K562 (cell line): Measurements from ENCODE around the gene SLC1A3. TPM values are rescaled to one million over a fixed set of nuclear protein-coding genes. Genes with fewer than 3 reads are reported as not detected.
A peak's percentile ranks its signal among the peaks of the same experiment; 100 is the strongest.

ENCODE experiments used
- ATAC-seq: fragments of 200-7000 bp; cut with Tn5 transposase; 3 replicates; pipeline ENCODE4 v1.9.1; 2020; ENCODE audit warnings: moderate library complexity
- BruUV-seq: library from RNA; stranded (reverse); fragments of 400-500 nt; replicated peaks from 2 replicates; lab custom pipeline; 2021; lab: Mats Ljungman, UMichigan
- CTCF ChIA-PET: fragments of 300-600 bp; formaldehyde crosslinking; extraction: SDS; loops from one replicate; lab custom pipeline; 2021; ENCODE audit warnings: low intra/inter-chr PET ratio; lab: Yijun Ruan, JAX
- POLR2A ChIA-PET: fragments of 300-600, 350-650 bp; sonication (Branson Sonifier 250); formaldehyde crosslinking; extraction: SDS; loops from one replicate; lab custom pipeline; 2021; ENCODE audit warnings: antibody characterized with exemption, inconsistent platforms; lab: Yijun Ruan, JAX
- DNase-seq, 4 experiments: peaks; one replicate each; pipeline versions ENCODE4 v3.0.0 to v3.0.0-alpha.2; 2011 to 2018; ENCODE audit warnings: low spot score in 3 of 4, mixed read lengths in 3 of 4; ENCODE audit errors: extremely low read depth in 1 of 4
- FAIRE-seq: peaks from 2 replicates; lab custom pipeline; 2011; peaks lifted over from hg19 to GRCh38; lab: Jason Lieb, UNC
- H2AFZ ChIP-seq: 2 replicates; pipeline ENCODE4 v1.6.0; 2011; ENCODE audit warnings: low read depth, low read length, control low read depth, inconsistent platforms
- H3K27ac ChIP-seq: fragments of 200-600 bp; 3 replicates; pipeline ENCODE4 v1.8.0; 2011; ENCODE audit warnings: low read depth, mild to moderate bottlenecking, control low read depth, inconsistent platforms, low read length, moderate library complexity, mixed read lengths; ENCODE audit errors: extremely low read depth
- H3K27me3 ChIP-seq, 2 experiments: fragments of 300-600 bp in 1 of 2; 2 replicates in 1 of 2; 3 replicates in 1 of 2; pipeline versions ENCODE4 v1.6.0 to v1.8.0; 2011; ENCODE audit warnings: inconsistent platforms in 2 of 2, low read length in 2 of 2, mild to moderate bottlenecking in 1 of 2, mixed read lengths in 1 of 2, moderate library complexity in 1 of 2; ENCODE audit not compliant: control insufficient read depth in 2 of 2, insufficient read depth in 2 of 2
- H3K36me3 ChIP-seq: fragments of 300-600 bp; 3 replicates; pipeline ENCODE4 v1.8.0; 2011; ENCODE audit warnings: mild to moderate bottlenecking, low read length, inconsistent platforms; ENCODE audit not compliant: control insufficient read depth, insufficient read depth
- H3K4me1 ChIP-seq, 2 experiments: fragments of 200-600 bp in 1 of 2; replicated peaks in 1 of 2; 2 replicates in 1 of 2; 3 replicates in 1 of 2; pipeline versions ENCODE4 v1.5.1 to v1.8.0; 2011; ENCODE audit warnings: inconsistent platforms in 2 of 2, low read length in 2 of 2, mild to moderate bottlenecking in 1 of 2, mixed read lengths in 1 of 2, moderate library complexity in 1 of 2; ENCODE audit not compliant: control insufficient read depth in 2 of 2, insufficient read depth in 2 of 2
- H3K4me2 ChIP-seq: 2 replicates; pipeline ENCODE4 v1.6.1; 2011; ENCODE audit warnings: low read length, control low read depth, inconsistent platforms, mixed read lengths; ENCODE audit not compliant: insufficient read depth
- H3K4me3 ChIP-seq: fragments of 200-600 bp; sonication (generic), shearing (Covaris generic); 2 replicates; pipeline ENCODE4 v1.5.1; 2016; ENCODE audit warnings: control low read depth, inconsistent platforms
- H3K79me2 ChIP-seq: fragments of 200-600 bp; 3 replicates; pipeline ENCODE4 v1.8.0; 2011; ENCODE audit warnings: low read length, inconsistent platforms; ENCODE audit not compliant: control insufficient read depth, insufficient read depth
- H3K9ac ChIP-seq, 2 experiments: 2 replicates each; pipeline versions ENCODE4 v1.6.0 to v1.6.1; 2011; ENCODE audit warnings: low read depth in 2 of 2, low read length in 2 of 2, control low read depth in 1 of 2, inconsistent platforms in 1 of 2, mild to moderate bottlenecking in 1 of 2, mixed read lengths in 1 of 2; ENCODE audit not compliant: insufficient read depth in 1 of 2
- H3K9me1 ChIP-seq: one replicate; pipeline ENCODE4 v1.6.0; 2011; ENCODE audit warnings: inconsistent platforms, mild to moderate bottlenecking, low read length, moderate library complexity; ENCODE audit not compliant: control insufficient read depth, insufficient read depth
- H3K9me3 ChIP-seq: replicated peaks from 2 replicates; pipeline ENCODE4 v1.5.1; 2011; ENCODE audit warnings: low read depth, low read length, inconsistent platforms; ENCODE audit not compliant: control insufficient read depth, insufficient read depth
- H4K20me1 ChIP-seq: replicated peaks from 2 replicates; pipeline ENCODE4 v1.6.1; 2011; ENCODE audit warnings: low read length, inconsistent platforms, mixed read lengths; ENCODE audit not compliant: control insufficient read depth, insufficient read depth
- BRD9 ChIP-seq: fragments of 450-650 bp; IDR thresholded peaks from 2 replicates; pipeline ENCODE4 v1.6.1; 2018; ENCODE audit warnings: low read depth; ENCODE audit not compliant: partially characterized antibody
- HOXB6 ChIP-seq: fragments of 250-450 bp; sonication (Bioruptor Pico); IDR thresholded peaks from 2 replicates; pipeline ENCODE4 v1.5.1; 2022; ENCODE audit warnings: mild to moderate bottlenecking, borderline replicate concordance
- HSF4 ChIP-seq: fragments of 250-450 bp; sonication (Bioruptor Pico); IDR thresholded peaks from 2 replicates; pipeline ENCODE4 v2.1.2; 2022; ENCODE audit warnings: mild to moderate bottlenecking, moderate library complexity, borderline replicate concordance
- NBN ChIP-seq: fragments of 450-650 bp; IDR thresholded peaks from 2 replicates; pipeline ENCODE4 v1.6.1; 2016; ENCODE audit warnings: low read depth, mild to moderate bottlenecking
- PHF21A ChIP-seq: fragments of 450-650 bp; IDR thresholded peaks from 2 replicates; pipeline ENCODE4 v1.6.1; 2017; ENCODE audit warnings: low read depth, borderline replicate concordance
- PTRF ChIP-seq: fragments of 450-650 bp; IDR thresholded peaks from 2 replicates; pipeline ENCODE4 v1.6.1; 2016; ENCODE audit warnings: mild to moderate bottlenecking, missing genetic modification characterization, missing compliant biosample characterization
- RFX1 ChIP-seq: fragments of 450-650 bp; IDR thresholded peaks from 2 replicates; pipeline ENCODE4 v1.6.1; 2016; ENCODE audit warnings: mild to moderate bottlenecking, moderate library complexity
- SP2 ChIP-seq: IDR thresholded peaks from 2 replicates; pipeline ENCODE4 v1.6.1; 2011; ENCODE audit warnings: mild to moderate bottlenecking, low read depth, low read length, moderate library complexity; ENCODE audit not compliant: poor library complexity, severe bottlenecking; ENCODE audit errors: extremely low read depth
- SRF ChIP-seq, 2 experiments: fragments of 250-450, 450-650 bp in 1 of 2; sonication (Bioruptor Pico) in 1 of 2; sonication (generic) in 1 of 2; formaldehyde crosslinking; IDR thresholded peaks; 2 replicates each; pipeline versions ENCODE4 v1.5.0 to v1.5.1; 2020 to 2022; ENCODE audit warnings: mild to moderate bottlenecking in 1 of 2, missing genetic modification reagents in 1 of 2
- TCF7L2 ChIP-seq: fragments of 150-350 bp; IDR thresholded peaks from 2 replicates; pipeline ENCODE4 v1.6.1; 2016; ENCODE audit warnings: low read depth, mild to moderate bottlenecking, low read length, moderate library complexity
- YY1 ChIP-seq, 3 experiments: IDR thresholded peaks; 2 replicates each; pipeline ENCODE4 v1.6.1; 2011; ENCODE audit warnings: low read length in 2 of 3, mild to moderate bottlenecking in 2 of 3, moderate library complexity in 2 of 3, borderline replicate concordance in 1 of 3, control low read depth in 1 of 3, low read depth in 1 of 3; ENCODE audit not compliant: insufficient read depth in 3 of 3, insufficient replicate concordance in 2 of 3, control insufficient read depth in 1 of 3, insufficient read length in 1 of 3; ENCODE audit errors: extremely low read depth in 1 of 3
- ZKSCAN8 ChIP-seq: fragments of 200-800 bp; sonication (Bioruptor generic); IDR thresholded peaks from 2 replicates; pipeline ENCODE4 v1.6.1; 2016; ENCODE audit warnings: missing genetic modification characterization, missing compliant biosample characterization
- ZNF395 ChIP-seq: fragments of 200-800 bp; sonication (Bioruptor generic); IDR thresholded peaks from 2 replicates; pipeline ENCODE4 v1.6.1; 2017; ENCODE audit warnings: missing genetic modification characterization, missing compliant biosample characterization
- ZNF408 ChIP-seq: fragments of 250-450 bp; sonication (Bioruptor Pico); IDR thresholded peaks from 2 replicates; pipeline ENCODE4 v1.4.0; 2020; ENCODE audit warnings: low read depth, mild to moderate bottlenecking, moderate library complexity
- ZNF644 ChIP-seq: fragments of 200-800 bp; sonication (Bioruptor generic); IDR thresholded peaks from 2 replicates; pipeline ENCODE4 v1.6.1; 2016; ENCODE audit warnings: low read depth, missing genetic modification characterization, missing compliant biosample characterization
- ZNF830 ChIP-seq: fragments of 250-450 bp; sonication (Bioruptor Pico); IDR thresholded peaks from 2 replicates; pipeline ENCODE4 v1.5.0; 2021; ENCODE audit warnings: mild to moderate bottlenecking
- WGBS: fragments of 100-300 bp; shearing (Covaris generic); methylation state at CpG from one replicate; pipeline ENCODE4 v1.1.6; 2016; ENCODE audit warnings: low coverage, mixed read lengths; ENCODE audit not compliant: insufficient coverage; ENCODE audit errors: missing lambda C conversion rate; 5-methylcytosine and 5-hydroxymethylcytosine counted together
- in situ Hi-C: fragments of 300-500 bp; cut with MboI; formaldehyde crosslinking; loops from 4 replicates; pipeline ENCODE4 v1.15.0; 2018; ENCODE audit warnings: inconsistent platforms, mixed read lengths
- intact Hi-C: fragments of 100-400 bp; cut with micrococcal nuclease; formaldehyde crosslinking; loops from 2 replicates; pipeline ENCODE4 v1.14.2; 2022
- polyA plus RNA-seq, 8 experiments: library from polyadenylated mRNA; depleted of rRNA in 4 of 8; stranded (reverse) in 5 of 8; unstranded in 3 of 8; fragments of >200 nt; fragmentation: Nextera tagmentation in 2 of 8; fragmentation: Illumina TruSeq in 1 of 8; extraction: Ambion mirVana in 2 of 8; extraction: Trizol in 1 of 8; gene quantifications; 2 replicates each; pipeline versions ENCODE4 v1.2.1 to v1.2.3, GENCODE V29; 2011 to 2014; ENCODE audit warnings: inconsistent platforms in 1 of 8, missing spikeins in 1 of 8
- total RNA-seq, 7 experiments: library from RNA; depleted of rRNA in 6 of 7; stranded (reverse); fragments of >200 nt in 6 of 7; fragmentation: Illumina TruSeq in 2 of 7; extraction: Trizol in 2 of 7; gene quantifications; 2 replicates each; pipeline versions ENCODE4 v1.2.1 to v1.2.3, GENCODE V29; 2011 to 2021; ENCODE audit warnings: low replicate concordance in 1 of 7
- TF ChIP-seq, protein P1 (sequence below): sonication (generic); formaldehyde crosslinking; IDR thresholded peaks from 2 replicates; pipeline ENCODE4 v1.8.0; 2022; ENCODE audit warnings: mild to moderate bottlenecking, missing genetic modification reagents, borderline replicate concordance

The SLC1A3 gene
- total and polyA plus RNA-seq, 9 of the 15 experiments (the other 6 are each of a cell fraction or from before 2014, with no cell fraction given) = 0.13 TPM; not detected in 8

- Histone ChIP-seq H2AFZ (peak overlapping the region; percentile 91), H3K4me1 (no peaks in the 10 kb centered on the region; a peak in 2 of 5 replicates), H4K20me1 (no peaks in the 10 kb centered on the region), H3K4me3 (peak overlapping the region; percentile 9; the same call in 1 of the 2 replicates), H3K27ac (no peak overlapping the region), H3K9me1 (no peaks in the 10 kb centered on the region), H3K27me3 (peaks cover 8 to 11% of the 10 kb centered on the region in 2 experiments; a peak in 4 of 5 replicates), H3K79me2 (no peaks in the 10 kb centered on the region), H3K9me3 (no peaks in the 10 kb centered on the region), H3K9ac (no peak overlapping the region), H3K4me2 (peak overlapping the region; percentile 54; the same call in 1 of the 2 replicates), H3K36me3 (no peaks in the 10 kb centered on the region)
- ATAC-seq (peak; percentile 80), FAIRE-seq (no peak), DNase-seq (peak; percentile 48 to 77 (median 64))
- CTCF ChIA-PET = interaction anchor here (0.6 to 0.7 kb wide), 2 partner anchors 99 to 863 kb away, joined by 3 read pairs; no protein-coding TSS in a partner anchor
- WGBS = 22% methylated on average over 6 of the region's 6 CpGs
- BruUV-seq = no TSS peak
- POLR2A ChIA-PET = interaction anchor here (1.0 to 1.4 kb wide), 4 partner anchors 9 to 18 kb away, joined by 3 to 7 read pairs (median 4); no protein-coding TSS in a partner anchor
- intact Hi-C loops = no loop called here
- in situ Hi-C loops = loop anchor here (25.0 kb wide), 1 partner anchor 1463 kb away; no protein-coding TSS in a partner anchor
- TF ChIP-seq ZNF408 (CRISPR knock-in tag) (no peak), TCF7L2 (no peak), RFX1 (no peak), ZNF644 (tag) (no peak), PHF21A (no peak), PTRF (no peak), SP2 (no peak), ZNF395 (CRISPR knock-in tag) (peak; percentile 83), SRF (CRISPR knock-in tag; IDR thresholded peaks at IDR 0.05) (0 out of 4 replicates have a peak, but pooled peaks of 1 of the 2 experiments have one; percentile 19), HSF4 (no peak), YY1 (IDR thresholded peaks at IDR 0.05; ENCODE audit: borderline replicate concordance in 1 of 3, control insufficient read depth in 1 of 3, extremely low read depth in 1 of 3, insufficient read depth in 3 of 3, insufficient read length in 1 of 3, insufficient replicate concordance in 2 of 3, low read depth in 1 of 3, low read length in 2 of 3) (no peak), ZKSCAN8 (CRISPR knock-in tag) (no peak), HOXB6 (no peak), BRD9 (no peak), ZNF830 (CRISPR knock-in tag) (peak; percentile 34; the same call in 1 of the 2 replicates), NBN (no peak)
- TF ChIP-seq, protein P1, sequence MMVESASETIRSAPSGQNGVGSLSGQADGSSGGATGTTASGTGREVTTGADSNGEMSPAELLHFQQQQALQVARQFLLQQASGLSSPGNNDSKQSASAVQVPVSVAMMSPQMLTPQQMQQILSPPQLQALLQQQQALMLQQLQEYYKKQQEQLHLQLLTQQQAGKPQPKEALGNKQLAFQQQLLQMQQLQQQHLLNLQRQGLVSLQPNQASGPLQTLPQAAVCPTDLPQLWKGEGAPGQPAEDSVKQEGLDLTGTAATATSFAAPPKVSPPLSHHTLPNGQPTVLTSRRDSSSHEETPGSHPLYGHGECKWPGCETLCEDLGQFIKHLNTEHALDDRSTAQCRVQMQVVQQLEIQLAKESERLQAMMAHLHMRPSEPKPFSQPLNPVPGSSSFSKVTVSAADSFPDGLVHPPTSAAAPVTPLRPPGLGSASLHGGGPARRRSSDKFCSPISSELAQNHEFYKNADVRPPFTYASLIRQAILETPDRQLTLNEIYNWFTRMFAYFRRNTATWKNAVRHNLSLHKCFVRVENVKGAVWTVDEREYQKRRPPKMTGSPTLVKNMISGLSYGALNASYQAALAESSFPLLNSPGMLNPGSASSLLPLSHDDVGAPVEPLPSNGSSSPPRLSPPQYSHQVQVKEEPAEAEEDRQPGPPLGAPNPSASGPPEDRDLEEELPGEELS (CRISPR knock-in tag) = no peak
These were observed 118.3 kb downstream of the SLC1A3 start for GRCh38 chr5:36724467-36725332.
